Measurements from ENCODE around the gene THRB.
A peak's percentile ranks its signal among the peaks of the same experiment; 100 is the strongest.

The THRB gene

DNA sequence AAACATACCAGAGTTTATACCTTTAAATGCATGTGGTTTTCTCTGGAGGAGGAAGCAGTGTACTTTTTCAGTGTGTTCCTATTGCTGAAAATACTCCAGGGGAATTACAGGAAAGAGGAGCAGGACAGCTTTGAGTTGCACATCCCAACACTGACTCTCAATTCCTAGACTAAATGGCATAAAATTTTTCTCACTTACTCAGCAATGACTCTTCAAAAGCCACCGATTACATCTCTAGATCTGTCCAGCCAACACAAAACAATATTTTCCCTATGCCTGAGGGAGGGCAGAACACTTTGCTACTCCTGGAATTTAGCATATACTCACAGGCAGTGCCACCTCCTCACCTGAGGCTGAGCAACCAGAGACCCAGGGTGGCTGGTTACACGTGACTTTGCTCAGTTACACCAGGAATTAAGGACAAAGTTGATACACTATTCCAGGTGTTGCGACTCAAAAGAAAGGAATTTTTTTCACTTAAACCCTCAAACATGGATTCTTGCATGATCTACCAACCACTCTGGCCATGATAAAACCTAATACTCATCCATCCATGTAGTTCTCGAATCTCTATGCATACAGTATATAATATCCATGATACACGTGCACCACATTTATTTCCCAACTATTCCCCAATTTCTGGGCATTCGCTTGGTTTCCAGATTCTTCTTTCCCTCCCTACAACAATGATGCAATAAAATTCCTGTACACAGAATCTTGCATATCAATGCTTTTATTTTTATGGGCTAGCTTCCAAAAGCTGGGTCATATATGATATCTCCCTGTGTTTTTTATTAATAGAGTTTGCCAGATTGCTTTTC lies 194.6 kb downstream of the THRB start:
- no peak for DNase-seq

DNA sequence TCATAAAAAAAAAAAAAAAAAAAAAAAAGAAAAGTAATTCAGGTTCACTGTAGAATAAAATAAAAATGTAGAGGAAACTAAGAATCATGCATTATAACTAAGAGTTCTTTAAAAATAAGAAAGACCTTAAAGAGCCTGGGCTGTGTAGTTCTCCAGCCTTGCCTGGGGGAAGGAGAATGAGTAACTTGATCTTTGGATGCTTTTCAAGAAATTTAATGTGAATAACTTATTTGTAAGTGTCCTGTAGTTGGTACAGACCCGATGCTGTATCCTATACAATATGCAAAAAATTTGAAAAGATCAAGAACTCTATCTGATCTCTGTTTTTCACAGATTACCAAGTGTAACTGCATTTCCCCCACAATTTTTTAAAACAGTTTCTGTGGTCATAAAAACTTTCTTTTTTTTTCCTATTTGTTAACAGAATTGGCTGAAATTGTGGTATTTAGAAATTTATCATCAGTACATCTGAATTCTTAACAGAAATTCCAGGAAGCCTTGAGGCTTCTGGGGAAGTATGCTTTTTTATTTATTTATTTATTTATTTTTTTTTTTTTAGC lies 195.3 kb downstream of the THRB start:
- DNase-seq: no peak

DNA sequence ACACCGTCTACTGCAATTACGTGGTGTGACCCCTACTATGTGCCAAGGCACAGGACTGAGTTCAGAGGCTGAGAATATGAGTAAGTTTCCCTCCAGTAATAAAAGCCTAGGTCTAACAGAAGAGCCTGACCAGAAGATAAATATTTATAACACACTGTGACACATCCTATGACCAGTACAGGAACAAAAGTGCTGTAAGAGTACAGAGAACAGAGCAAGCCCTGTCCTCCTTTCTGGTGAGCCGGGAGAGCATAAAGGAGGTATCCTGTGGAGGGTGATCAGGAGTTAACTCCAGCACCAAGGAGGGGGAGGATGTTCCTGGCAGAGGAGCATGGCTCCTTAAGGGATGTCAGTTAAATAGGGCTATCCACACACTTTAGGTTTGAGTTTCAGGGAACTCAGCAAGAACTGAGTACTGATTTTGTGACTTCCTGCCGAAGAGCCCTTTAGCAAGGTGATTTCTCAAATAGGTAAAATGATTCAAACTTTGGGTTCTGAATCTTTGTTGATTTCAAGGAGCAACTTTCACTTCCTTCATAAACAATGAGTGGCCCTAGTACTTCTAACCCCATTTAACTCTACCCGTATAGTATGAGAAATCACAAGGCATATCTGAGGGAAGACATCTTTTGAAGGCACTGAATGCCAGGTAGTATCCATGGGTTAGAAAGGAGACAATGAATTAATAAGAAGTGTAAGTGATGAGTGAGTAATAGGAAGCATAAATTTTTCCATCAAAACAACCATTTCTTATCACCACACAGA lies 198.0 kb downstream of the THRB start:
- peak; percentile 20 for DNase-seq

DNA sequence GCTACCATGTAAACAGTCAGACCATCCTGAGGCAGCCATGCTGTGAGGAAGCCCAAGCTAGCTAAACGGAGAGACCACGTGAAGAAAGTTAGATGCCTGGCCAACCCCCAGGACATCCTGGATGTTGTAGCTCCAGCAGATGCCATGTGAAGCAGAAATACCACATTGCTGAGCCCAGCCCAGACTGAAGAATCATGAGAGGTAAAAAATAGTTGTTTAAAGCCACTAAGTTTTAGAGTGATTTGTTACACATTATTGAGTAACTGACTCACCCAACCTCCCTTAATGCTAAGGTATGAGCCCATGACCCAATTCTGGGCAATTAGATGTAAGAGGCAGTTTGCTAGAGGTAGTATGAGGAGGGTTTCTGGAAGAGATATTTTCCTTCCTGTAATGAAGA lies 200.5 kb downstream of the THRB start:
- DNase-seq: no peak

DNA sequence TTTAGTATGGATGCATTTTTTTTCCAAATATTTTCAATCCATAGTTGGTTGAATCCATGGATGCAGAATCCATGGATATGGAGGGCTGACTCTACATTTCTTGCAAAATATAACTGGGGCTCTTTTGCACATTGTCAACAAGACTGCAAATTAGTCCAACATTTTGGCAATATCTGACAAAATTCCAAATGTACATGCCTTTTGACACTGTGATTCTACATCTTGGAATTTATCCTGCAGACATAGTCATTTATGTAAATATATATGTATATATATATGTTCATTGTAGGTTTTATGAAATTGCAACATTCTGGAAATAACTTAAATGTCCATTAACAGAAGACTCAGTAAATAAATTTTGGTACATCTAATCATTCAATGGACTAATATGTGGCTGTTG lies 203.0 kb downstream of the THRB start:
- DNase-seq: no peak

DNA sequence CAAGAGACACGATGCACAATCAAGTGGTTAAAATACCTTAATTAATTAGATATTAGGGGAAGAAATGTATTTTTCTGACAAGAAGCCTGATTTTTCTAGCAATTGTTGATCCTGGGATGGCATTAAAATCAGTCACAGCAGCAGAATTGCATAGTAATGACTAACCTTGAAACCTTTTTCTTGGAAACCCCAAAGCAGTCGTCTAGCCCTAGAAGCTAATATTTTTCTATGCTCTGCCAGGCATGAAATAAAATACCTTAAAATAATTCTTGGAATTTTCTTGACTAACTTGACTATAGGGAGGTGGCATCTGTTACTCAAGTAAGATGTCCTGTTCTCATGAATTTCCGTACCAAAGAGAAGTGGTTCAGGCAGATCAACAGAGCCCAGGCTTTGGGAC lies 204.1 kb downstream of the THRB start:
- no peak for DNase-seq

DNA sequence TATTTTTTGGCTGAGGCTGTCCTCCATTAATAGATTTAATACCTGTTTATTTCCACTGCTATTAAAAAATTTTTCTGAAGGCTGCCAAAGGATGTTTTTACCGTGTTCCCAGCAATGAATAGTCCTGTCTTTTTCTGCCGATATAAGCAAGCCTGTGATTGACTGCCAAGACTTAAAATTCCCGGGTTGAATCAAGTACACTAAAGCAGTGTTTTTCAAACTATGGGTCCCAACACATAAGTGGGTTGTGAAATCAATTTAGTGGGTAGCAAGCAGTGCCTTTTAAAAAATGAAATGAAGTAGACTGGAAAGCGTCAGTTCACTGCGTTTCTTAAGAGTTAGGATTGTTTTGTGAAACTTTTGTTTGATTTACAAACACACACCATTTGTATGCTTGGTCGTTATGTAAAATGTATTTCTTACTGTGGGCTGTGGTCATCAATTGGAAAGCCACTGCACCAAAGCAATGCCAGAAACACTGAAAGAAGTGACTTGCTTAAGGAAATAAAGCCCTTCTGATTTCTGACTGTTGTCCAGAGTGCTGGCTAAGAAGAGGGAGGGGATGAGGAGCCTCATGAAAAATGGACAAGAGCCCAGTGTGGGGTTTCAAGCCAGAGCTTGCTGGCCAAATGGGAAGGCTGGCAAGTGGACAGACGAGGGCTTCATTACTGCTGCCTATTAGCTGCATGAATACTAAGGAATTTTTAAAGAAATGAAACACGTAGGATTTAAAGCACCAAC lies 206.0 kb downstream of the THRB start:
- no peak for DNase-seq

DNA sequence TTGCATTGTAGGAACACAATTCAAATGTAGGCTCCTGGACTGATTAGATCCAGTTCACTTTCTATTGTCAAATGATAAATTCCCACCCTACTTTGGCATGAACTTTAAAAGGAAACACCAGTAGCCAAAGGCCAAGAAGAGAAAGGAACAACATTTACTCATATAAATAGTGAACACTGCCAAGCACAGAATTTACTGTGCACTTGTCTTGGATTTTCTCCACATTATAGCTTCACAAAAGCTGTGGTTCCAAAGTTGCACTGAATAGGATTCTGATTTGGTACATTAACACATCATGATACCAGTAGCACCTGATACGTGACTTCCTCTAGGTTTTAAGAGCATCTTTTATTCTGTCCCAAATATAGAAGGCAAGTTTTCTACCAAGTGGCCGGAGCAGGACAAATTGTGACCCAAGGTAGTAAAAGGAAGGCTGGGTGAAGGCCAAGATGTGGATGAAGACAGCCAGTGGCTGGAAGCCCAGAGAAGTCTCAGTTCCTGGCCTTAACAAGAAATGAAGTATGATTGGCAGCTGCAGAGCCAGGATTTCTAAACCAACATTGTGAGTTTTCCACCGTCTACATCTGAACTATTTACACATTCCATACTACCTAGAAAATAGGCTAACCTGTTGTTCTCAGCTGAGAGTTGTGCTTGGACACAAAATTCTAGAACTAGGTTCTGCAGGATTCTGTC lies 206.7 kb downstream of the THRB start:
- no peak for DNase-seq

DNA sequence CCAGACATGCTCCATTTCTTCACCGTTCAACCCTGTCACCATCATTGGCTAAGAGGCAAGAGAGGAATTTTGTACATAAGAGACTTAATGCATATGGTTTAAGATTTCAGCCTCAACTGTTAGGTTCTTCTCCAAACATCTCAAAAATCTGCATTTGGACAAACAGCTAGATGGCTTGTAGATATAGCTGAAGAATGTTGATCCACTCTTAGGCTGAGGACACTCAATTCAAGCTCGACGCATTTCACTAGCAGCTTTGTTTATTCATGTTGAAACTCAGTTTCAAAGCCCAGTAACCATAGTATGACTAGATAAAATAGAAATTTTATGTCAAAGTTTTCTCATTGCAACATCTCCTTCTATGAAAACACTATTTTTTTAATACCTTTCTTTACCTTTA lies 208.2 kb downstream of the THRB start:
- no peak for DNase-seq

DNA sequence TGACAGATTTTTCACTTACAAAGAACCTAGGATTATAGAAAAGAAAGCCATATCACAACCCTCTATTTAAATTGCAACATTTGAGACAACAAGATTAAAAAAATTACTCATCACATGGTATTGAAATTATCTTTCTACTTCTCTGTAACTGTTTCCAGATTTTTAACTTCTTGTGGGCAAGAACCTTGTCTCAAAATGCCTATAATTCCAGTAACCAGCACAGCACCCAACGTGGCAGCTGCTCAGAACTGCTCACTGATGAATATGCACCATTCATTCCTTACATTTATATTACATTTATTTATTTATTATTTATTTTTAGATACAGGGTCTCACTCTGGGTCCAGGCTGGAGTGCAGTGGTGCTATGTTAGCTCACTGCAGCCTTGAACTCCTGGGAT lies 216.1 kb downstream of the THRB start:
- DNase-seq: no peak

DNA sequence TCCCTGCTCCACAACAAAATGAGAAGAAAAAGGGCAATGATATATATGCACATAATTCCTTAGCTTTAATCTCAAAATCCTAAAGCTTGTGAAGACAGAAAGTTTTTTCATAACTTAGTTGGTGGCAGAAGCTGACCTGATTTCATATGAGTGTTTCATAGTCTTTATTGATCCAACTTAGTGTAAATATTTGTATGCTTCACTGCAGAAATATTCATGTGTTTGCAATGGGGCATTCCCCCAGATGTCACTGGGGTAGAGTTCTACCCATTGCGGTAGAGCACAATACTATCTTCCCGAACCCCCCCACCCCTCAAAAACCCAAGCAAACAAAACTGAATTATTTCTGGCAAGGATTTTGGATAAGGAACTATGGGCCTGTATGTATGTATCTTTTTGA lies 221.2 kb downstream of the THRB start:
- DNase-seq: no peak

DNA sequence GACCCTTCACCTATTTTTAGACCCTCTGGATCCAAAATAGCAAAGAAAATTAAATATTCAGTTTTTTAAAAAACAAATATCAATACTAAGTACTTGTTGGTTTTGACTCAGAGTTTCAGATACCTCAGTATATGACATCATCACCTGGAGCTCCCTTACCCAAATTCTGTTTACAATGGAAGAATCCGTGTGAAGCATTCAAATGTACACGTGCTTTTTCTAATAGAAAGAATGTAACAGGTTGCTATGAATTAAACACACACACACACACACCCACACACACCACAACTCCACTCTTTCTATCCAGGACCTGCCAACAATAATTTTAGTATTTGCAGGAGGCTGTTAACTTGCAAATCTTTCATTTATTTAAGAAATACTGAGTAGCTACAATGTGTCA lies 221.8 kb downstream of the THRB start:
- no peak for DNase-seq

DNA sequence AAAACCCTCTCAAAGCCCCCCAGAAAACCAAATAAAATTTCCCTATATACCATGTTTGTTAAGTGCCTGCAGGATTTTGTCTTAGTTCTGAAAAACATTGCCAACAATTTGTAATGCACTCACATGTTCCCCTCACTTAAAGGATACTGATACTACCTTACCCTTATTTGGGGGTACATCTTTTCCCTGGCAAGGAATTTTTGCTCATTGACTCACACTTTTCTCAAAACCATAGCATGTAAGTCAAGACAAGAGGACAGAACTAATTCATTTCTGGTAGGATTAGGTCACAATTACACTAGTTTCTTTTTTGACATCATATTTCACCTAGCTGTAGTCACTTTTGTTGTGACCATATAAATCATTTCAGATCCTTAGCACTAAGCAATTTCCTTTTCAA lies 222.2 kb downstream of the THRB start:
- no peak for DNase-seq

DNA sequence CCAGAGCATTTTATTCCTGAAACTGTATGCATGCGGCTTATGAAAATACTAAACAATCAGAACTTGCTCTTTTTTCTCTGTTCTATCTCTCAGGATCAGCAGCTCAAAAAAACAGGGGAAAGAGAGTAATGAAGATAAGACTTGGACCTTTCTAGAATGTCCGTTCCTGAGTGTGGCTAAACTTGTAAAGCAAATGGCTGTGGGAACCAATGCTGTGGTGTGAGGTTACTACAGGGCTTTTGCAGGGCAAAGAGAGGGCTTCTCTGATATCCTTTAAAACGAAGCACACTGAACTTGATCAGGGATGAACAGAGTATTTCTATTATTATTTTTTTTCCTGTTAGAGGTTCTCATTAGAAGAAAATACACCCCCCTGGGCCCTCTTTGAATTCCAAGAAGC lies 223.4 kb downstream of the THRB start:
- DNase-seq: no peak

DNA sequence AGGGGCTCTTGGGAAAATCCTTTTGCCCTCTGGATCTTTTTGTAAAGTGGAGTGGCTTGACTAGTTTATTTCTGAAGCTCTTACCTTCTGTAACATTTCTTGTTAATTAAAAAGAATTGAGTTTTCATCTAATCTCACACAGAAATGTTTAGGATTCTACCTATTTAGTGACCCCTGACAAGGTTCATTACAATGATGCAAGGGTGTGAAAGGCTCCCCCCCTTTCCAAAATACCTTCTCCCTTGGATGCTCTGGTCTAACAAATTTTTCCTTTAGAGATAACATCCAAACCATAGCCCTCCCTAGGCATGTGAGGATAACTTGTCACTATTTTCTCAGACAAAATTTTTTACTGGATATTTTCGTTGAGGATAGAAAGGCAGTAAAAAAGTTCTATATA lies 223.9 kb downstream of the THRB start:
- no peak for DNase-seq

DNA sequence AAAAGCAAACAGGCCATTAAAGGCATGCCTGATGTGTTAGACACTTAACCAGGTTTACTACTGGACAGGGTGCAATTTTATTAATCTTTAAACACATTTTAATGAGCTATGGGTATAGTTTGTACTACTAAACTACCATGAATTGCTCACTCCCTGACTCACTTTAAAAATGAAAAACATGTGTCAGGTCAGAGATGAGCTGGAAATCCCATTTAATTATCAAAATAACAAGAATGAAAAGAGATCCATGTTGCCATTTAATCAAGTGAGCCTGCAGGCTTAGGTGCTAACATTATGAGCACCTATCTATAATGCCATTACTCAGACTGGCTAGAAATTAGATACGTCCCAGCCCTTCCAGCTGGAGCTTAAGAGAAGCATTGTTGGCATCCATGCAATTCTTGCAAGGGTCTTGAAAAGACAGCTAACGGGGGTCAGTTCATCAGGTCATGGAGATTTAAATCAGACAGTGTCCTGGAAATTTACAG lies 224.4 kb downstream of the THRB start:
- DNase-seq: peak; percentile 10

DNA sequence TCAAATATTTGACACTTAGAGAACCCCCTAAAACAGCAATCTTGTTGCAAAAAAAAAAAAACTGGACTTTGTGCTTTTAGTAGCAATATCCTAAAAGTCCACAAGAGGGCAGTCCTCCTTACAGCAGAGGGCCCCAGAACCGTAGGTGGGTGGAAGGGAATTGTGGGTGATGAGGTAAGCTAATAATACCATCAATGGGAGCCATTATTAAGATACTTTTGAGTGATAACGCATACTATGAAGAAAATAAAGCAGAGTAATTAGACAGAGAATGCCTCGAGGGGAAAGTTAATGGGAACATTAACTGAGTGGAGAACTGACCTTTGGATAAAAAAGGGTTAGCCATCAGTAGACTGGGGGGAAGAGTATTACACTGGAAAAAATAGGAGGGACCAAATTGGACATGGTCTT lies 229.9 kb downstream of the THRB start:
- DNase-seq: peak; percentile 22

DNA sequence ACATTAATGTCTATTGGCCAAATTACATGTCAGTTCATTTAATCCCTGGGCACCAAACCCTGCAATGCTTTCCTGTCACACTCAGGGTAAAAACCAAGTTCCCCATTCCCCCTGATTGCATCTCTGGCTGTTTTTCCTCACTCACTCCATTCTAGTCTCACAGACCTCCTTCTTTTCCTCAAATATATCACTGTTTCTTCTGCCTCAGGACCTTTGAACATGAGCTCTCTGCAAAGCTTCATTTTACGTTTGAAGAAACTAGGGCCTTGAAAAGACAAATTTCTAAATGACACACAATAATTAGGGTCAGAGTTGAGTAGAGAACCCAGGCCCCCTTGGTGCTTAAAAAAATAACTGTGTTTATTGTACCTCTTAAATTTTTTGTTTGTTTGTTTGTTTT lies 230.6 kb downstream of the THRB start:
- no peak for DNase-seq

DNA sequence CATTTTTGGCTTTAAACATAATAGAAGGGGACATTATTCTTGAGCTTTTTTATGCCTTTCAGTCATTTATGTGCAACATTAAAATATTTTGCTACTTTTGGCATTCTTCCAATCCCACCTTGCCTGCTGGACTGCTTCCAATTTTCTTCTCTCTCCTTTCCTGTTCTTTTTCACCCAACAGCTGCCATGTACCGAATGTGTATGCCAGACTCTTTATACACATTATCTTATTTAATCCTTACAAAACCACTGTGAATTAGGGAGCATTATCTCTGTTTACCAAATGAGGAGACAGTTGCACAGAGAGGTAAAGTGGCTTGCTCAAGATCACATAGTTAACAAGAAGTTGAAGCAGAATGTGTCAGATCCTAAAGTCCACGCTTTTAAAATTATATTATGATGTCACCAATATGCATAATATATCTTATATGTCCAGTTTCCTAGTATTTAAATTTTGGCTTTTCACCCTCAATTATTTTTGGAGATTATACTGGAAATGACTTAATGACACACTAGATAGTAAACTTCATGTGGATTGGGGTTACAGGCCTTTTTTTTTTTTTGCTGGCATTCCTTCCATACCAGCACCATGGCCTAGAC lies 231.5 kb downstream of the THRB start:
- no peak for DNase-seq

DNA sequence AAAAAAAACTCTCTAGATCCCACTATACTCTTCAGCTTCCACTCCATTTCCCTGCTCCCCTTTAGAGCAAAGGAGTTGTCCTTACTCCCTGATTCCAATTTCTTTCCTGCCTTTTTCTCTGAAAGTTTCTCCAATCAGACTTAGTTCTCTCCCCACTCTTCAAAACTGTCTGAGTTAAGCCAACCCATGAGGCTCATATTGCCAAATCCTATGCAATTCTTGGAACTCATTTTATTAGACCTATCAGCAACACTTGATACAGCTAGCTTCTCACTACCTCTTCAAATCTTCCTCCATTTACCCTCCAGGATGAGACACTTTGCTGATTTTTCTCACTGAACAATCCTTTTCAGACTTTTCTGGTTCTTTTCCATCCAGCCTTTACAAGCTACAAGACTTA lies 233.1 kb downstream of the THRB start:
- no peak for DNase-seq

DNA sequence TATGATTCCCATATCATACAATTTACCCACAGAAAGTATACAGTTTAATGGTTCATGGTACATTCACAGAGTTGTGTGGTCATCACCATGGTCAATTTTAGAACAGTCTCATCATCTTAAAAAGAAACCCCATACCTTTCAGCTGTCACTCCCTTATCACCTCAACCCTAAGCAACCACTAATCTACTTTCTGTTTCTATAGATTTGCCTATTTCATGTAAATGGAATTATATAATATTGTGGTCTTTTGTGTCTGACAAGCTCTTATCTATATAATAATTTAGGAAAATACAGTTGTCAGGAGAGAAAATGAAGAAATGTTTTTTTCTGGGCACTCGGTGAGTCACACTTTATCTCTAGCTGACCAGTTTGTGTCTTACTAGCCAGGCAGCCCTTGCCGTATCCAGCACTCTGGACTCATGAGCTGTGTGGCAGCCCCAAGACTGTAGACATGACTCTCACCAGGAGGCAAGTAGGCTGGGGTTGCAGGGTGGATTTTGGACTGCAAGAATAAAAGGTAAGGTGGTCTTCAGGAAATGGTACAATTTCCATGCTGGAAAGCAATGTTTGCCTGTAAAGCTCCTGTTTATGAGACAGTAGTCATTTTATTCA lies 234.6 kb downstream of the THRB start:
- DNase-seq: no peak

All from retina (tissue), 1 donor.